ENCODE results near the gene MARK3.

MARK3 gene

GRCh38 chr14:103416916-103417315 lies 31.7 kb downstream of the MARK3 start:
- H3K27ac ChIP-seq, result no peak overlapping the region
- H3K4me2 ChIP-seq (ENCODE audit: low read length), result no peak overlapping the region
- no peak for TF ChIP-seq CTCF (IDR thresholded peaks at IDR 0.05)
- peaks cover 6% of the 10 kb centered on the region for H3K4me1 ChIP-seq
- no peak overlapping the region for H3K9ac ChIP-seq
- H3K4me3 ChIP-seq (ENCODE audit: low read depth, low read length), result no peak overlapping the region
- no peaks in the 10 kb centered on the region for H3K9me3 ChIP-seq (ENCODE audit: control insufficient read depth, low read length)
- no peaks in the 10 kb centered on the region for H3K36me3 ChIP-seq (ENCODE audit: control insufficient read depth, insufficient read depth, low read length)
- H2AFZ ChIP-seq, result no peak overlapping the region
- no peaks in the 10 kb centered on the region for H3K27me3 ChIP-seq (ENCODE audit: control insufficient read depth, insufficient read depth, low read length)
- H3K79me2 ChIP-seq, result peaks cover 36% of the 10 kb centered on the region

GRCh38 chr14:103418481-103418818 lies 33.2 kb downstream of the MARK3 start:
- Histone ChIP-seq H3K9me3 (ENCODE audit: control insufficient read depth, low read length) (no peaks in the 10 kb centered on the region), H3K4me2 (ENCODE audit: low read length) (peak overlapping the region; percentile 13), H3K79me2 (peaks cover 40% of the 10 kb centered on the region), H3K27ac (no peak overlapping the region), H3K27me3 (ENCODE audit: control insufficient read depth, insufficient read depth, low read length) (no peaks in the 10 kb centered on the region), H3K4me3 (ENCODE audit: low read depth, low read length) (no peak overlapping the region), H2AFZ (no peak overlapping the region), H3K9ac (no peak overlapping the region), H3K36me3 (ENCODE audit: control insufficient read depth, insufficient read depth, low read length) (no peaks in the 10 kb centered on the region), H3K4me1 (peaks cover 6% of the 10 kb centered on the region)
- TF ChIP-seq CTCF (IDR thresholded peaks at IDR 0.05), result no peak

GRCh38 chr14:103421556-103421955 lies 36.3 kb downstream of the MARK3 start:
- TF ChIP-seq CTCF (IDR thresholded peaks at IDR 0.05), result no peak
- H3K4me3 ChIP-seq (ENCODE audit: low read depth, low read length), result no peak overlapping the region
- no peaks in the 10 kb centered on the region for H3K9me3 ChIP-seq (ENCODE audit: control insufficient read depth, low read length)
- no peaks in the 10 kb centered on the region for H3K36me3 ChIP-seq (ENCODE audit: control insufficient read depth, insufficient read depth, low read length)
- peaks cover 38% of the 10 kb centered on the region for H3K79me2 ChIP-seq
- H2AFZ ChIP-seq, result no peak overlapping the region
- no peak overlapping the region for H3K27ac ChIP-seq
- H3K27me3 ChIP-seq (ENCODE audit: control insufficient read depth, insufficient read depth, low read length), result no peaks in the 10 kb centered on the region
- H3K9ac ChIP-seq, result no peak overlapping the region
- H3K4me1 ChIP-seq, result peaks cover 6% of the 10 kb centered on the region
- no peak overlapping the region for H3K4me2 ChIP-seq (ENCODE audit: low read length)

- Histone ChIP-seq H3K27me3 (ENCODE audit: control insufficient read depth, insufficient read depth, low read length) (no peaks in the 10 kb centered on the region), H3K9me3 (ENCODE audit: control insufficient read depth, low read length) (no peaks in the 10 kb centered on the region), H3K4me2 (ENCODE audit: low read length) (no peak overlapping the region), H3K36me3 (ENCODE audit: control insufficient read depth, insufficient read depth, low read length) (no peaks in the 10 kb centered on the region), H3K79me2 (peaks cover 41% of the 10 kb centered on the region), H2AFZ (no peak overlapping the region), H3K9ac (no peak overlapping the region), H3K27ac (no peak overlapping the region), H3K4me3 (ENCODE audit: low read depth, low read length) (no peak overlapping the region), H3K4me1 (peaks cover 10% of the 10 kb centered on the region)
- TF ChIP-seq CTCF (IDR thresholded peaks at IDR 0.05), result no peak
Observed at GRCh38 chr14:103423050-103423461, 37.8 kb downstream of the MARK3 start.

Measured in parathyroid adenoma (tissue), 2 donors.